Thyroid gland (tissue), 4 donors: ENCODE data around the gene TANC1.

Experiments used
- CTCF ChIP-seq, 6 experiments: fragments of 200-600 bp in 3 of 6; fragments of 450-650 bp in 3 of 6; sonication (generic) in 3 of 6; IDR thresholded peaks; one replicate each; pipeline ENCODE4 v1.5.1; 2016 to 2019; ENCODE audit warnings: antibody characterized with exemption in 6 of 6, mild to moderate bottlenecking in 2 of 6, inconsistent platforms in 1 of 6, moderate library complexity in 1 of 6
- POLR2A ChIP-seq, 2 donors: fragments of 450-650 bp; IDR thresholded peaks; one replicate each; pipeline ENCODE4 v1.6.1; 2017; ENCODE audit warnings: antibody characterized with exemption in 2 of 2, mild to moderate bottlenecking in 2 of 2, moderate library complexity in 1 of 2

GRCh38 chr2:159172403-159172802, 204.0 kb downstream of the TANC1 start:
- TF ChIP-seq CTCF (IDR thresholded peaks at IDR 0.05) (no peak), POLR2A (IDR thresholded peaks at IDR 0.05) (no peak)
